BLaER1 treated with 17β-estradiol and CSF1 and Interleukin-3, amounts not matched to agents 10 nM and 100 nM (cell line): ENCODE measurements around the gene RNF212.

Experiments
- H3K27ac ChIP-seq, 11 experiments: shearing (Covaris generic); formaldehyde crosslinking; 2 replicates each; pipeline ENCODE4 v1.8.1; 2022
- H3K27me3 ChIP-seq, 11 experiments: shearing (Covaris generic); formaldehyde crosslinking; 2 replicates each; pipeline ENCODE4 v1.8.1; 2022
- H3K36me3 ChIP-seq, 11 experiments: shearing (Covaris generic); formaldehyde crosslinking; 2 replicates each; pipeline ENCODE4 v1.8.1; 2022
- H3K4me1 ChIP-seq, 10 experiments: shearing (Covaris generic); formaldehyde crosslinking; 2 replicates each; pipeline ENCODE4 v1.8.1; 2022
- H3K4me2 ChIP-seq, 11 experiments: shearing (Covaris generic); formaldehyde crosslinking; 2 replicates each; pipeline ENCODE4 v1.8.1; 2022
- H3K4me3 ChIP-seq, 10 experiments: shearing (Covaris generic); formaldehyde crosslinking; 2 replicates each; pipeline ENCODE4 v1.8.1; 2022
- H3K9ac ChIP-seq, 11 experiments: shearing (Covaris generic); formaldehyde crosslinking; 2 replicates each; pipeline ENCODE4 v1.8.1; 2022
- H3K9me3 ChIP-seq, 11 experiments: shearing (Covaris generic); formaldehyde crosslinking; replicated peaks in 1 of 11; 2 replicates each; pipeline ENCODE4 v1.8.1; 2022
- H4K20me1 ChIP-seq, 11 experiments: shearing (Covaris generic); formaldehyde crosslinking; 2 replicates each; pipeline ENCODE4 v1.8.1; 2022
- Cebpa-rat ChIP-seq, 11 experiments: shearing (Covaris generic); IDR thresholded peaks; 2 replicates each; pipeline ENCODE4 v1.8.1; 2022

RNF212 gene

GRCh38 chr4:1081689-1082040, 31.7 kb downstream of the RNF212 start:
- H3K4me1 ChIP-seq, result peaks cover 46 to 66% (median 57%) of the 10 kb centered on the region in 10 experiments
- H3K4me3 ChIP-seq, result peak overlapping the region in 7 of 10 experiments; percentile 2 to 62 (median 42); a peak in 10 of 20 replicates
- H4K20me1 ChIP-seq, result no peaks in the 10 kb centered on the region
- no peaks in the 10 kb centered on the region for H3K27me3 ChIP-seq
- TF ChIP-seq Cebpa-rat (IDR thresholded peaks at IDR 0.05), result no peak
- peak overlapping the region in 10 of 11 experiments; percentile 46 to 77 (median 71); a peak in 18 of 22 replicates for H3K9ac ChIP-seq
- no peaks in the 10 kb centered on the region for H3K36me3 ChIP-seq
- H3K4me2 ChIP-seq, result peak overlapping the region; percentile 83 to 95 (median 91)
- peak overlapping the region in 10 of 11 experiments; percentile 65 to 89 (median 85); a peak in 19 of 22 replicates for H3K27ac ChIP-seq
- peaks cover 0 to 18% (median 7%) of the 10 kb centered on the region in 11 experiments; a peak in 12 of 22 replicates for H3K9me3 ChIP-seq

DNA sequence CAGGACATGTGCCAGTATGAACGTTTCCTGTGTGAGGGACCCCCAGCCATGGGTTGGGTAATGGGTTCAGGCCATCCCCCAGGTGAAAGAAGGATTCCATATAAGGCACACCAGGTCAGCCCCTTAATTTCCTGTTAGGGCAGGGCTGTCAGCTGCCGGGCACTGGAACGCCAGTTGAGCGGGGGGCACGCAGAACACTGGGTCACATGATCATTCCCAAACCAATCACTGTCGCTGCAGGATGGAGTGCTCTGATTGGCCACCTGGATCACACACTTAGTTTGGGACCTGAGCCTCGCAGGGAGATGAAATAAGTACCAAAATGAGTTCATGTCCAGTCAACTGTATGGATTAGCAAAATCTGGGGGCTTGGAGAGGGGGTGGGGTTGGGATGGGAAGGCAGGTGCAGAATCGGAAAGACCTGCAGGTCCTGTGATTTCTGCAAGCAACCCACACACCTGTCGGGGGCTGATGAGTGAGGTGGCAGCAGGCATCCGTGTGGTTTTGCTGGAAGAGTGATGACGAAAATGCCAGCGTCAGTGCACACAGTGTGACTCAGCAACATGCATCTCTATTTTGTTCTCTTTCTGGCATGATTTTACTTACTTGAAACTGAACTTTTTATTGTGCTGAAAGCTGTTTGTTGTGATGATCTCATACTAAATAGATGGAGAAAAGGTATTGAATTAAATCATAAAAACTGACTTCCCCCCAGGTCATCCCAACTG, 32.2 kb downstream of the RNF212 start:
- Histone ChIP-seq H3K4me3 (peak overlapping the region in 1 of 10 experiments; percentile 46; a peak in 2 of 20 replicates), H3K9ac (peak overlapping the region in 7 of 11 experiments; percentile 66 to 77 (median 76); a peak in 13 of 22 replicates), H3K4me2 (peak overlapping the region; percentile 83 to 95 (median 91)), H3K9me3 (peaks cover 0 to 16% (median 5%) of the 10 kb centered on the region in 11 experiments; a peak in 12 of 22 replicates), H3K36me3 (no peaks in the 10 kb centered on the region), H3K27me3 (no peaks in the 10 kb centered on the region), H3K27ac (peak overlapping the region in 9 of 11 experiments; percentile 76 to 89 (median 85); a peak in 18 of 22 replicates), H3K4me1 (peaks cover 50 to 68% (median 61%) of the 10 kb centered on the region in 10 experiments), H4K20me1 (no peaks in the 10 kb centered on the region)
- TF ChIP-seq Cebpa-rat (IDR thresholded peaks at IDR 0.05), result no peak

- Histone ChIP-seq H3K9ac (no peak overlapping the region), H3K36me3 (no peaks in the 10 kb centered on the region), H3K27me3 (no peaks in the 10 kb centered on the region), H3K4me2 (peak overlapping the region; percentile 41 to 95 (median 91); a peak in 20 of 22 replicates), H3K9me3 (peaks cover 0 to 9% (median 0%) of the 10 kb centered on the region in 11 experiments; a peak in 6 of 22 replicates), H4K20me1 (no peaks in the 10 kb centered on the region), H3K4me3 (no peak overlapping the region), H3K4me1 (peaks cover 51 to 66% (median 63%) of the 10 kb centered on the region in 10 experiments), H3K27ac (peak overlapping the region in 8 of 11 experiments; percentile 9 to 89 (median 82); a peak in 10 of 22 replicates)
- no peak for TF ChIP-seq Cebpa-rat (IDR thresholded peaks at IDR 0.05)
Observed at GRCh38 chr4:1080432-1080831, 32.9 kb downstream of the RNF212 start.

DNA sequence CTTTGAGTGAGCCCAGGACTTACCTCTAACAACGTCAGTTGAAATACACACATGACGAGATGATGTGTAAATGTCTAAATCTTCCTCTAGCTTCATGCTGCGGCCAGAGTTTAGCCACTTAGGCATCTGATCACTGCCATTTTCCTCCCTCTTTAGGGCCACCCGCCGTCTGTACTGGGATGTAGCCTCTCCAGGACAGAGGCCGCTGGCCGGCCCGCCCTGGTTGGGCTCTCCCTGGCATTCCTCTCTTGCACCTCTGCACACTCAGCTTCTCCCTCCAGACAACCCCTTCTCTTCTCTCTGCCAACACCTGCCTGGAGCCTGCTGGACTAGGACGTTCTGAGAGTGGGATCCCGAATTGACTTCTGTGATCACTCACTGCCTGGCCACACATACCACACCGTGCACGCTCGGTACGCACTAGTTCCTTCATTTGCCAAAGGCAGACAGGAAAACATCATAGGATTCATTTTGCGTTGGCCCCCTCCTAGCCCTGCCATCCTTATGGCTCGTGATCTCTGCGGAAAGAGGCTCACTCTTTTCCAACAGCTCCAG, 33.6 kb downstream of the RNF212 start:
- Histone ChIP-seq H3K9ac (no peak overlapping the region), H3K36me3 (no peaks in the 10 kb centered on the region), H3K4me1 (peaks cover 51 to 71% (median 64%) of the 10 kb centered on the region in 10 experiments), H3K4me3 (no peak overlapping the region), H4K20me1 (no peaks in the 10 kb centered on the region), H3K27ac (peak overlapping the region in 5 of 11 experiments; percentile 9 to 89 (median 85); a peak in 3 of 22 replicates), H3K4me2 (peak overlapping the region; percentile 41 to 95 (median 91)), H3K9me3 (peaks cover 0 to 9% (median 0%) of the 10 kb centered on the region in 11 experiments; a peak in 1 of 22 replicates), H3K27me3 (no peaks in the 10 kb centered on the region)
- no peak for TF ChIP-seq Cebpa-rat (IDR thresholded peaks at IDR 0.05)

DNA sequence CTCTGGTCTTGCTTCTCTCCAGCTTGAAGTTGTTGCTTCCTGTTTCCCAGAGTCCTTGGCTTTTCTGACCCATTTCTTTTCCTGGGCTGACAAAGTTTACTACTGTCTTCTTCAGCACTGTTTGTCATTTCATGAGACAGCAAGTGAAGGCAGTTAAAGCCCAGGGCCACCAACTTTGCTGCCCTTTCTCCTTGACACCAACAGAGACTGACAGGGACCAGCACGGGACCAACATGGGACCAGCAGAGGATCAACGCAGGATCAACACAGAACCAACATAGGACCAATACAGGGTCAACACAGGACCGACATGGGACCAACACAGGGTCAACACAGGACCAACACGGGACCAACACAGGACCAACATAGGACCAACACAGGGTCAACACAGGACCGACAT, 34.9 kb downstream of the RNF212 start:
- Histone ChIP-seq H3K4me1 (peaks cover 45 to 63% (median 52%) of the 10 kb centered on the region in 10 experiments), H3K9me3 (peaks cover 0 to 9% (median 0%) of the 10 kb centered on the region in 11 experiments; a peak in 1 of 22 replicates), H3K27me3 (no peaks in the 10 kb centered on the region), H3K4me3 (no peak overlapping the region), H3K9ac (no peak overlapping the region), H3K27ac (no peak overlapping the region), H4K20me1 (no peaks in the 10 kb centered on the region), H3K36me3 (no peaks in the 10 kb centered on the region), H3K4me2 (0 out of 22 replicates have a peak overlapping the region, but pooled peaks of 1 of the 11 experiments have one; percentile 3)
- TF ChIP-seq Cebpa-rat (IDR thresholded peaks at IDR 0.05), result no peak

GRCh38 chr4:1077711-1078477, 35.5 kb downstream of the RNF212 start:
- Histone ChIP-seq H3K27me3 (no peaks in the 10 kb centered on the region), H4K20me1 (no peaks in the 10 kb centered on the region), H3K9ac (no peak overlapping the region), H3K4me3 (no peak overlapping the region), H3K9me3 (peaks cover 0 to 9% (median 0%) of the 10 kb centered on the region in 11 experiments; a peak in 1 of 22 replicates), H3K36me3 (no peaks in the 10 kb centered on the region), H3K4me2 (0 out of 22 replicates have a peak overlapping the region, but pooled peaks of 1 of the 11 experiments have one; percentile 3), H3K4me1 (peaks cover 39 to 60% (median 49%) of the 10 kb centered on the region in 10 experiments), H3K27ac (no peak overlapping the region)
- no peak for TF ChIP-seq Cebpa-rat (IDR thresholded peaks at IDR 0.05)

GRCh38 chr4:1075809-1076699, 37.3 kb downstream of the RNF212 start:
- no peaks in the 10 kb centered on the region for H3K27me3 ChIP-seq

GRCh38 chr4:1075225-1075624, 38.1 kb downstream of the RNF212 start:
- Histone ChIP-seq H3K27ac (no peak overlapping the region), H3K4me1 (peaks cover 12 to 35% (median 26%) of the 10 kb centered on the region in 10 experiments), H3K4me3 (no peak overlapping the region), H3K4me2 (peak overlapping the region in 5 of 11 experiments; percentile 4 to 48 (median 15); a peak in 2 of 22 replicates), H3K9ac (no peak overlapping the region), H4K20me1 (no peaks in the 10 kb centered on the region), H3K9me3 (peaks cover 0 to 10% (median 1%) of the 10 kb centered on the region in 11 experiments; a peak in 7 of 22 replicates), H3K27me3 (no peaks in the 10 kb centered on the region), H3K36me3 (no peaks in the 10 kb centered on the region)
- TF ChIP-seq Cebpa-rat (IDR thresholded peaks at IDR 0.05), result no peak

More at GRCh38 chr4:1075809-1076699, 37.3 kb downstream of the RNF212 start:
- H3K27ac ChIP-seq, result no peak overlapping the region
- no peak overlapping the region for H3K9ac ChIP-seq
- H3K4me3 ChIP-seq, result no peak overlapping the region
- H3K36me3 ChIP-seq, result no peaks in the 10 kb centered on the region
- peaks cover 20 to 43% (median 34%) of the 10 kb centered on the region in 10 experiments for H3K4me1 ChIP-seq
- H3K9me3 ChIP-seq, result peaks cover 0 to 14% (median 4%) of the 10 kb centered on the region in 11 experiments; a peak in 7 of 22 replicates
- TF ChIP-seq Cebpa-rat (IDR thresholded peaks at IDR 0.05), result no peak
- no peaks in the 10 kb centered on the region for H4K20me1 ChIP-seq
- H3K4me2 ChIP-seq, result peak overlapping the region in 9 of 11 experiments; percentile 7 to 48 (median 11); a peak in 9 of 22 replicates
